Measurements from ENCODE around the gene COX8C.

The COX8C gene

GRCh38 chr14:93319958-93320357, 27.0 kb upstream of the COX8C start:
- no peaks in the 10 kb centered on the region for H3K4me1 ChIP-seq (ENCODE audit: control insufficient read depth, insufficient read depth, low read length, poor library complexity, severe bottlenecking)
- H3K36me3 ChIP-seq (ENCODE audit: control insufficient read depth, insufficient read depth, low read length): no peaks in the 10 kb centered on the region
- H3K27ac ChIP-seq (ENCODE audit: insufficient read depth, low read length, poor library complexity, severe bottlenecking): no peak overlapping the region
- H3K4me3 ChIP-seq (ENCODE audit: insufficient read depth, low read depth, low read length, poor library complexity, severe bottlenecking): no peak overlapping the region
- no peaks in the 10 kb centered on the region for H3K9me3 ChIP-seq (ENCODE audit: control insufficient read depth, low read length)
- DNase-seq: no peak
- no peaks in the 10 kb centered on the region for H3K27me3 ChIP-seq (replicated peaks; ENCODE audit: control insufficient read depth, insufficient read depth, low read length, poor library complexity, severe bottlenecking)

- no peaks in the 10 kb centered on the region for H3K27me3 ChIP-seq (replicated peaks; ENCODE audit: control insufficient read depth, insufficient read depth, low read length, poor library complexity, severe bottlenecking)
- H3K9me3 ChIP-seq (ENCODE audit: control insufficient read depth, low read length): no peaks in the 10 kb centered on the region
- H3K27ac ChIP-seq (ENCODE audit: insufficient read depth, low read length, poor library complexity, severe bottlenecking): no peak overlapping the region
- no peak for DNase-seq
- H3K4me1 ChIP-seq (ENCODE audit: control insufficient read depth, insufficient read depth, low read length, poor library complexity, severe bottlenecking): no peaks in the 10 kb centered on the region
- H3K36me3 ChIP-seq (ENCODE audit: control insufficient read depth, insufficient read depth, low read length): no peaks in the 10 kb centered on the region
- no peak overlapping the region for H3K4me3 ChIP-seq (ENCODE audit: insufficient read depth, low read depth, low read length, poor library complexity, severe bottlenecking)
These were observed 26.5 kb upstream of the COX8C start for GRCh38 chr14:93320489-93320888.

GRCh38 chr14:93322929-93323599, 23.9 kb upstream of the COX8C start:
- no peak overlapping the region for H3K4me3 ChIP-seq (ENCODE audit: insufficient read depth, low read depth, low read length, poor library complexity, severe bottlenecking)
- H3K36me3 ChIP-seq (ENCODE audit: control insufficient read depth, insufficient read depth, low read length): no peaks in the 10 kb centered on the region
- no peak for DNase-seq
- no peaks in the 10 kb centered on the region for H3K4me1 ChIP-seq (ENCODE audit: control insufficient read depth, insufficient read depth, low read length, poor library complexity, severe bottlenecking)
- H3K27ac ChIP-seq (ENCODE audit: insufficient read depth, low read length, poor library complexity, severe bottlenecking): no peak overlapping the region
- no peaks in the 10 kb centered on the region for H3K27me3 ChIP-seq (replicated peaks; ENCODE audit: control insufficient read depth, insufficient read depth, low read length, poor library complexity, severe bottlenecking)
- no peaks in the 10 kb centered on the region for H3K9me3 ChIP-seq (ENCODE audit: control insufficient read depth, low read length)

- Histone ChIP-seq H3K27me3 (replicated peaks; ENCODE audit: control insufficient read depth, insufficient read depth, low read length, poor library complexity, severe bottlenecking) (no peaks in the 10 kb centered on the region), H3K4me3 (ENCODE audit: insufficient read depth, low read depth, low read length, poor library complexity, severe bottlenecking) (no peak overlapping the region), H3K9me3 (ENCODE audit: control insufficient read depth, low read length) (no peaks in the 10 kb centered on the region), H3K36me3 (ENCODE audit: control insufficient read depth, insufficient read depth, low read length) (no peaks in the 10 kb centered on the region), H3K4me1 (ENCODE audit: control insufficient read depth, insufficient read depth, low read length, poor library complexity, severe bottlenecking) (no peaks in the 10 kb centered on the region), H3K27ac (ENCODE audit: insufficient read depth, low read length, poor library complexity, severe bottlenecking) (no peak overlapping the region)
- no peak for DNase-seq
These were observed 23.3 kb upstream of the COX8C start for GRCh38 chr14:93323600-93324174.

- Histone ChIP-seq H3K27ac (ENCODE audit: insufficient read depth, low read length, poor library complexity, severe bottlenecking) (no peak overlapping the region), H3K27me3 (replicated peaks; ENCODE audit: control insufficient read depth, insufficient read depth, low read length, poor library complexity, severe bottlenecking) (no peaks in the 10 kb centered on the region), H3K4me3 (ENCODE audit: insufficient read depth, low read depth, low read length, poor library complexity, severe bottlenecking) (no peak overlapping the region), H3K36me3 (ENCODE audit: control insufficient read depth, insufficient read depth, low read length) (no peaks in the 10 kb centered on the region), H3K9me3 (ENCODE audit: control insufficient read depth, low read length) (no peaks in the 10 kb centered on the region), H3K4me1 (ENCODE audit: control insufficient read depth, insufficient read depth, low read length, poor library complexity, severe bottlenecking) (no peaks in the 10 kb centered on the region)
- DNase-seq: no peak
These were observed 20.8 kb upstream of the COX8C start for GRCh38 chr14:93326196-93326595.

GRCh38 chr14:93328546-93328945, 18.4 kb upstream of the COX8C start:
- no peak overlapping the region for H3K27ac ChIP-seq (ENCODE audit: insufficient read depth, low read length, poor library complexity, severe bottlenecking)
- no peaks in the 10 kb centered on the region for H3K27me3 ChIP-seq (replicated peaks; ENCODE audit: control insufficient read depth, insufficient read depth, low read length, poor library complexity, severe bottlenecking)
- no peaks in the 10 kb centered on the region for H3K36me3 ChIP-seq (ENCODE audit: control insufficient read depth, insufficient read depth, low read length)
- no peaks in the 10 kb centered on the region for H3K9me3 ChIP-seq (ENCODE audit: control insufficient read depth, low read length)
- no peak overlapping the region for H3K4me3 ChIP-seq (ENCODE audit: insufficient read depth, low read depth, low read length, poor library complexity, severe bottlenecking)
- no peaks in the 10 kb centered on the region for H3K4me1 ChIP-seq (ENCODE audit: control insufficient read depth, insufficient read depth, low read length, poor library complexity, severe bottlenecking)
- no peak for DNase-seq

GRCh38 chr14:93329965-93330608, 16.9 kb upstream of the COX8C start:
- no peak overlapping the region for H3K27ac ChIP-seq (ENCODE audit: insufficient read depth, low read length, poor library complexity, severe bottlenecking)
- DNase-seq: no peak

GRCh38 chr14:93330609-93331000, 16.4 kb upstream of the COX8C start:
- DNase-seq: no peak

More at GRCh38 chr14:93329965-93330608, 16.9 kb upstream of the COX8C start:
- H3K27me3 ChIP-seq (replicated peaks; ENCODE audit: control insufficient read depth, insufficient read depth, low read length, poor library complexity, severe bottlenecking): no peaks in the 10 kb centered on the region
- no peaks in the 10 kb centered on the region for H3K9me3 ChIP-seq (ENCODE audit: control insufficient read depth, low read length)
- no peak overlapping the region for H3K4me3 ChIP-seq (ENCODE audit: insufficient read depth, low read depth, low read length, poor library complexity, severe bottlenecking)
- no peaks in the 10 kb centered on the region for H3K36me3 ChIP-seq (ENCODE audit: control insufficient read depth, insufficient read depth, low read length)
- peaks cover 3% of the 10 kb centered on the region for H3K4me1 ChIP-seq (ENCODE audit: control insufficient read depth, insufficient read depth, low read length, poor library complexity, severe bottlenecking)

GRCh38 chr14:93331002-93331727, 15.8 kb upstream of the COX8C start:
- Histone ChIP-seq H3K9me3 (ENCODE audit: control insufficient read depth, low read length) (no peaks in the 10 kb centered on the region), H3K4me1 (ENCODE audit: control insufficient read depth, insufficient read depth, low read length, poor library complexity, severe bottlenecking) (peaks cover 3% of the 10 kb centered on the region), H3K27me3 (replicated peaks; ENCODE audit: control insufficient read depth, insufficient read depth, low read length, poor library complexity, severe bottlenecking) (no peaks in the 10 kb centered on the region), H3K4me3 (ENCODE audit: insufficient read depth, low read depth, low read length, poor library complexity, severe bottlenecking) (no peak overlapping the region), H3K27ac (ENCODE audit: insufficient read depth, low read length, poor library complexity, severe bottlenecking) (no peak overlapping the region), H3K36me3 (ENCODE audit: control insufficient read depth, insufficient read depth, low read length) (no peaks in the 10 kb centered on the region)
- no peak for DNase-seq

More at GRCh38 chr14:93330609-93331000, 16.4 kb upstream of the COX8C start:
- H3K4me1 ChIP-seq (ENCODE audit: control insufficient read depth, insufficient read depth, low read length, poor library complexity, severe bottlenecking): peaks cover 3% of the 10 kb centered on the region
- H3K27me3 ChIP-seq (replicated peaks; ENCODE audit: control insufficient read depth, insufficient read depth, low read length, poor library complexity, severe bottlenecking): no peaks in the 10 kb centered on the region
- H3K27ac ChIP-seq (ENCODE audit: insufficient read depth, low read length, poor library complexity, severe bottlenecking): no peak overlapping the region
- H3K9me3 ChIP-seq (ENCODE audit: control insufficient read depth, low read length): no peaks in the 10 kb centered on the region
- no peaks in the 10 kb centered on the region for H3K36me3 ChIP-seq (ENCODE audit: control insufficient read depth, insufficient read depth, low read length)
- H3K4me3 ChIP-seq (ENCODE audit: insufficient read depth, low read depth, low read length, poor library complexity, severe bottlenecking): no peak overlapping the region

All from effector memory CD4-positive, alpha-beta T cell (primary cell).